ENCODE data around the gene AKAP13. TPM values are rescaled to one million over a fixed set of nuclear protein-coding genes. Genes with fewer than 3 reads are reported as not detected.

AKAP13 gene
- total and polyA plus RNA-seq, 2 of the 13 experiments (the other 11 are each of a cell fraction or from before 2014, with no cell fraction given) = 6.7 to 27.1 TPM

- TF ChIP-seq THRA (CRISPR knock-in tag; IDR thresholded peaks at IDR 0.05; ENCODE audit: borderline replicate concordance) (no peak), TCF7 (IDR thresholded peaks at IDR 0.05; ENCODE audit: low read depth) (no peak)
Observed at GRCh38 chr15:85582131-85583079, 202.0 kb downstream of the AKAP13 start (continued).

GRCh38 chr15:85583442-85583841 is 203.0 kb downstream of the AKAP13 start:
- intact Hi-C loops (cut with micrococcal nuclease; ENCODE audit: unreplicated experiment) = no loop called here
- WGBS (ENCODE audit: low lambda C conversion rate) = 98% methylated on average over 4 of the region's 4 CpGs
- ChIA-PET CTCF (ENCODE audit: low intra/inter-chr PET ratio, low total read pairs) (no interaction called here), POLR2A (no interaction called here)
- Histone ChIP-seq H3K27me3 (ENCODE audit: control insufficient read depth in 1 of 2, insufficient read depth in 2 of 2, low read length in 2 of 2) (no peaks in the 10 kb centered on the region), H2AFZ (ENCODE audit: low read length) (no peak overlapping the region), H3K27ac (ENCODE audit: extremely low read length, insufficient read depth, low read length) (no peak overlapping the region), H3K4me2 (ENCODE audit: low read depth, low read length) (no peak overlapping the region), H3K9ac (ENCODE audit: insufficient read depth, low read depth, low read length) (no peak overlapping the region), H3K9me3 (ENCODE audit: low read length) (no peaks in the 10 kb centered on the region), H3K4me3 (replicated peaks in 1 of 3; ENCODE audit: insufficient read depth in 1 of 3, low read depth in 2 of 3, low read length in 3 of 3) (no peak overlapping the region), H3K36me3 (replicated peaks in 1 of 2; ENCODE audit: control insufficient read depth in 1 of 2, insufficient read depth in 2 of 2, low read length in 2 of 2) (peaks cover 21 to 43% of the 10 kb centered on the region in 2 experiments; a peak in 4 of 5 replicates), H4K20me1 (ENCODE audit: insufficient read depth, low read length) (no peaks in the 10 kb centered on the region), H3K4me1 (ENCODE audit: insufficient read depth, low read length) (peaks cover 16% of the 10 kb centered on the region), H3K79me2 (ENCODE audit: insufficient read depth, low read length) (no peaks in the 10 kb centered on the region)
- ATAC-seq (no peak), DNase-seq (ENCODE audit: low spot score) (no peak), FAIRE-seq (no peak)
- TF ChIP-seq ZSCAN29 (CRISPR knock-in tag; conservative IDR thresholded peaks at IDR 0.05) (no peak), SRSF4 (IDR thresholded peaks at IDR 0.05; ENCODE audit: low read depth, low read length, poor library complexity, severe bottlenecking) (no peak), ZNF18 (CRISPR knock-in tag; IDR thresholded peaks at IDR 0.05; ENCODE audit: insufficient replicate concordance) (no peak), AKAP8 (CRISPR knock-in tag; IDR thresholded peaks at IDR 0.05) (no peak), HDAC2 (CRISPR knock-in tag; IDR thresholded peaks at IDR 0.05) (no peak), POLR2AphosphoS5 (IDR thresholded peaks at IDR 0.05; ENCODE audit: low read depth, low read length) (no peak), RCOR2 (CRISPR knock-in tag; IDR thresholded peaks at IDR 0.05) (no peak), ZNF597 (CRISPR knock-in tag; IDR thresholded peaks at IDR 0.05) (no peak), SMARCC2 (IDR thresholded peaks at IDR 0.05) (no peak), MED1 (CRISPR knock-in tag; IDR thresholded peaks at IDR 0.05) (no peak), ZNF3 (CRISPR knock-in tag; IDR thresholded peaks at IDR 0.05) (no peak), ZNF530 (CRISPR knock-in tag; IDR thresholded peaks at IDR 0.05; ENCODE audit: low read depth) (no peak)
- no TSS peak for BruUV-seq (replicated peaks)
- in situ Hi-C loops (cut with HindIII; ENCODE audit: extremely low pct_ligation_motif_present, low pct_unique_long_range_greater_than_20kb) = no loop called here
